KOPT-K1 (cell line): ENCODE measurements around the gene ANGPTL7.
"Not testable (repeated sequence)": the region's sequence is repeated elsewhere in the genome, so short reads cannot be mapped to it uniquely, and the experiment has no call there.

Experiments
- H3K27ac ChIP-seq: fragments of 200-600 bp; sonication (generic); 2 replicates; pipeline ENCODE4 v1.5.1; 2016; ENCODE audit warnings: antibody characterized with exemption, mild to moderate bottlenecking, low read depth, low read length; ENCODE audit not compliant: poor library complexity, severe bottlenecking
- H3K36me3 ChIP-seq: fragments of 200-600 bp; sonication (generic); 2 replicates; pipeline ENCODE4 v1.5.1; 2017; ENCODE audit warnings: antibody characterized with exemption, mild to moderate bottlenecking, low read length, moderate library complexity; ENCODE audit not compliant: insufficient read depth
- H3K9me3 ChIP-seq: fragments of 200-600 bp; sonication (generic); 2 replicates; pipeline ENCODE4 v1.5.1; 2017; ENCODE audit warnings: antibody characterized with exemption, low read length, mild to moderate bottlenecking; ENCODE audit not compliant: insufficient read depth, poor library complexity, severe bottlenecking

Gene ANGPTL7

GRCh38 chr1:11157867-11158266, 31.3 kb upstream of the ANGPTL7 start:
- no peaks in the 10 kb centered on the region for H3K9me3 ChIP-seq
- H3K27ac ChIP-seq: no peak overlapping the region
- peaks cover 79% of the 10 kb centered on the region for H3K36me3 ChIP-seq

GRCh38 chr1:11158291-11158690, 30.9 kb upstream of the ANGPTL7 start:
- H3K27ac ChIP-seq: no peak overlapping the region
- H3K36me3 ChIP-seq: peaks cover 75% of the 10 kb centered on the region

GRCh38 chr1:11158720-11159321, 30.3 kb upstream of the ANGPTL7 start:
- H3K36me3 ChIP-seq: peaks cover 69% of the 10 kb centered on the region
- H3K27ac ChIP-seq: no peak overlapping the region

More at GRCh38 chr1:11158291-11158690, 30.9 kb upstream of the ANGPTL7 start:
- H3K9me3 ChIP-seq: no peaks in the 10 kb centered on the region

GRCh38 chr1:11162752-11163151, 26.4 kb upstream of the ANGPTL7 start:
- not testable (repeated sequence) for H3K9me3 ChIP-seq, H3K27ac ChIP-seq
- H3K36me3 ChIP-seq: peaks cover 46% of the 10 kb centered on the region

More at GRCh38 chr1:11158720-11159321, 30.3 kb upstream of the ANGPTL7 start:
- no peaks in the 10 kb centered on the region for H3K9me3 ChIP-seq

GRCh38 chr1:11166744-11167143, 22.4 kb upstream of the ANGPTL7 start:
- H3K9me3 ChIP-seq, H3K27ac ChIP-seq: not testable (repeated sequence)
- H3K36me3 ChIP-seq: peaks cover 25% of the 10 kb centered on the region

GRCh38 chr1:11168731-11169130, 20.4 kb upstream of the ANGPTL7 start:
- H3K36me3 ChIP-seq: peaks cover 28% of the 10 kb centered on the region
- H3K27ac ChIP-seq: no peak overlapping the region
- no peaks in the 10 kb centered on the region for H3K9me3 ChIP-seq

GRCh38 chr1:11169202-11169601, 20.0 kb upstream of the ANGPTL7 start:
- no peaks in the 10 kb centered on the region for H3K9me3 ChIP-seq
- peaks cover 29% of the 10 kb centered on the region for H3K36me3 ChIP-seq
- no peak overlapping the region for H3K27ac ChIP-seq

GRCh38 chr1:11170102-11170501, 19.1 kb upstream of the ANGPTL7 start:
- H3K27ac ChIP-seq: no peak overlapping the region
- peaks cover 38% of the 10 kb centered on the region for H3K36me3 ChIP-seq
- H3K9me3 ChIP-seq: no peaks in the 10 kb centered on the region

GRCh38 chr1:11174261-11174942, 14.8 kb upstream of the ANGPTL7 start:
- Histone ChIP-seq H3K9me3 (no peaks in the 10 kb centered on the region), H3K27ac (no peak overlapping the region), H3K36me3 (peaks cover 58% of the 10 kb centered on the region)

GRCh38 chr1:11175461-11175860, 13.7 kb upstream of the ANGPTL7 start:
- H3K36me3 ChIP-seq: peaks cover 63% of the 10 kb centered on the region
- no peaks in the 10 kb centered on the region for H3K9me3 ChIP-seq
- no peak overlapping the region for H3K27ac ChIP-seq

- Histone ChIP-seq H3K36me3 (peaks cover 70% of the 10 kb centered on the region), H3K9me3 (no peaks in the 10 kb centered on the region), H3K27ac (no peak overlapping the region)
These were observed 13.0 kb upstream of the ANGPTL7 start for GRCh38 chr1:11176081-11176706.

- no peaks in the 10 kb centered on the region for H3K9me3 ChIP-seq
- H3K36me3 ChIP-seq: peaks cover 87% of the 10 kb centered on the region
- no peak overlapping the region for H3K27ac ChIP-seq
These were observed 10.8 kb upstream of the ANGPTL7 start for GRCh38 chr1:11178021-11179015.

GRCh38 chr1:11179125-11179524, 10.0 kb upstream of the ANGPTL7 start:
- Histone ChIP-seq H3K27ac (no peak overlapping the region), H3K36me3 (peaks cover 94% of the 10 kb centered on the region), H3K9me3 (no peaks in the 10 kb centered on the region)

GRCh38 chr1:11179749-11180148, 9.4 kb upstream of the ANGPTL7 start:
- H3K36me3 ChIP-seq: peaks cover 94% of the 10 kb centered on the region
- H3K27ac ChIP-seq: not testable (repeated sequence)

GRCh38 chr1:11180342-11180744, 8.8 kb upstream of the ANGPTL7 start:
- Histone ChIP-seq H3K9me3 (no peaks in the 10 kb centered on the region), H3K36me3 (peaks cover 94% of the 10 kb centered on the region), H3K27ac (no peak overlapping the region)

More at GRCh38 chr1:11179749-11180148, 9.4 kb upstream of the ANGPTL7 start:
- not testable (repeated sequence) for H3K9me3 ChIP-seq
